Measurements from ENCODE around the gene SNN. TPM values are rescaled to one million over a fixed set of nuclear protein-coding genes. Genes with fewer than 3 reads are reported as not detected.

SNN gene
- total and polyA plus RNA-seq, 9 of the 15 experiments (the other 6 are each of a cell fraction or from before 2014, with no cell fraction given), result 0.07 to 2.9 (median 1.9) TPM

GRCh38 chr16:11638140-11638539 is 30.1 kb upstream of the SNN start:
- no TSS peak for BruUV-seq (replicated peaks)
- no peak overlapping the region for H3K4me3 ChIP-seq
- H3K4me2 ChIP-seq (ENCODE audit: insufficient read depth, low read length), result no peak overlapping the region
- DNase-seq (ENCODE audit: extremely low read depth in 1 of 4, low spot score in 3 of 4) (no peak), FAIRE-seq (no peak), ATAC-seq (no peak)
- H3K9ac ChIP-seq (ENCODE audit: insufficient read depth in 1 of 2, low read depth in 2 of 2, low read length in 2 of 2), result no peak overlapping the region
- H3K4me1 ChIP-seq (replicated peaks in 1 of 2; ENCODE audit: control insufficient read depth in 2 of 2, insufficient read depth in 2 of 2, low read length in 2 of 2), result peaks cover 0 to 10% of the 10 kb centered on the region in 2 experiments; a peak in 3 of 5 replicates
- 23% methylated on average over 3 of the region's 4 CpGs for WGBS (ENCODE audit: insufficient coverage, low coverage, missing lambda C conversion rate)
- intact Hi-C loops (cut with micrococcal nuclease), result no loop called here
- no peak overlapping the region for H3K27ac ChIP-seq (ENCODE audit: extremely low read depth, low read depth, low read length)
- H3K27me3 ChIP-seq (ENCODE audit: control insufficient read depth in 2 of 2, insufficient read depth in 2 of 2, low read length in 2 of 2), result peaks cover 3 to 38% of the 10 kb centered on the region in 2 experiments; a peak in 4 of 5 replicates
- 0 out of 2 replicates have a peak, but pooled peaks cover 6% of the 10 kb centered on the region for H4K20me1 ChIP-seq (replicated peaks; ENCODE audit: control insufficient read depth, insufficient read depth, low read length)
- in situ Hi-C loops (cut with MboI), result no loop called here
- ChIA-PET POLR2A (interaction anchor here (2.2 kb wide), 1 partner anchor 11 kb away, joined by 8 read pairs; no protein-coding TSS in a partner anchor), CTCF (ENCODE audit: low intra/inter-chr PET ratio) (no interaction called here)
- H3K36me3 ChIP-seq (ENCODE audit: control insufficient read depth, insufficient read depth, low read length), result no peaks in the 10 kb centered on the region
- no peaks in the 10 kb centered on the region for H3K9me1 ChIP-seq (ENCODE audit: control insufficient read depth, insufficient read depth, low read length)
- no peaks in the 10 kb centered on the region for H3K9me3 ChIP-seq (replicated peaks; ENCODE audit: control insufficient read depth, insufficient read depth, low read depth, low read length)
- no peak for TF ChIP-seq HNRNPH1 (optimal IDR thresholded peaks at IDR 0.05; ENCODE audit: low read depth, low read length)
- TF ChIP-seq STAT5A (IDR thresholded peaks at IDR 0.05; ENCODE audit: borderline replicate concordance, low read length), result no peak
- TF ChIP-seq, protein P1, sequence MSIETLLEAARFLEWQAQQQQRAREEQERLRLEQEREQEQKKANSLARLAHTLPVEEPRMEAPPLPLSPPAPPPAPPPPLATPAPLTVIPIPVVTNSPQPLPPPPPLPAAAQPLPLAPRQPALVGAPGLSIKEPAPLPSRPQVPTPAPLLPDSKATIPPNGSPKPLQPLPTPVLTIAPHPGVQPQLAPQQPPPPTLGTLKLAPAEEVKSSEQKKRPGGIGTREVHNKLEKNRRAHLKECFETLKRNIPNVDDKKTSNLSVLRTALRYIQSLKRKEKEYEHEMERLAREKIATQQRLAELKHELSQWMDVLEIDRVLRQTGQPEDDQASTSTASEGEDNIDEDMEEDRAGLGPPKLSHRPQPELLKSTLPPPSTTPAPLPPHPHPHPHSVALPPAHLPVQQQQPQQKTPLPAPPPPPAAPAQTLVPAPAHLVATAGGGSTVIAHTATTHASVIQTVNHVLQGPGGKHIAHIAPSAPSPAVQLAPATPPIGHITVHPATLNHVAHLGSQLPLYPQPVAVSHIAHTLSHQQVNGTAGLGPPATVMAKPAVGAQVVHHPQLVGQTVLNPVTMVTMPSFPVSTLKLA (conservative IDR thresholded peaks at IDR 0.05), result no peak
- no peak for TF ChIP-seq ASH1L (IDR thresholded peaks at IDR 0.05; ENCODE audit: borderline replicate concordance, low read depth, partially characterized antibody)
- TF ChIP-seq, protein P2, sequence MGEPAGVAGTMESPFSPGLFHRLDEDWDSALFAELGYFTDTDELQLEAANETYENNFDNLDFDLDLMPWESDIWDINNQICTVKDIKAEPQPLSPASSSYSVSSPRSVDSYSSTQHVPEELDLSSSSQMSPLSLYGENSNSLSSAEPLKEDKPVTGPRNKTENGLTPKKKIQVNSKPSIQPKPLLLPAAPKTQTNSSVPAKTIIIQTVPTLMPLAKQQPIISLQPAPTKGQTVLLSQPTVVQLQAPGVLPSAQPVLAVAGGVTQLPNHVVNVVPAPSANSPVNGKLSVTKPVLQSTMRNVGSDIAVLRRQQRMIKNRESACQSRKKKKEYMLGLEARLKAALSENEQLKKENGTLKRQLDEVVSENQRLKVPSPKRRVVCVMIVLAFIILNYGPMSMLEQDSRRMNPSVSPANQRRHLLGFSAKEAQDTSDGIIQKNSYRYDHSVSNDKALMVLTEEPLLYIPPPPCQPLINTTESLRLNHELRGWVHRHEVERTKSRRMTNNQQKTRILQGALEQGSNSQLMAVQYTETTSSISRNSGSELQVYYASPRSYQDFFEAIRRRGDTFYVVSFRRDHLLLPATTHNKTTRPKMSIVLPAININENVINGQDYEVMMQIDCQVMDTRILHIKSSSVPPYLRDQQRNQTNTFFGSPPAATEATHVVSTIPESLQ (CRISPR knock-in tag; IDR thresholded peaks at IDR 0.05), result no peak
- TF ChIP-seq ZNF398 (CRISPR knock-in tag; IDR thresholded peaks at IDR 0.05), result no peak
- TF ChIP-seq ZNF324 (CRISPR knock-in tag; IDR thresholded peaks at IDR 0.05), result no peak
- TF ChIP-seq CBX1 (IDR thresholded peaks at IDR 0.05; ENCODE audit: low read depth), result no peak
- TF ChIP-seq, protein P3, sequence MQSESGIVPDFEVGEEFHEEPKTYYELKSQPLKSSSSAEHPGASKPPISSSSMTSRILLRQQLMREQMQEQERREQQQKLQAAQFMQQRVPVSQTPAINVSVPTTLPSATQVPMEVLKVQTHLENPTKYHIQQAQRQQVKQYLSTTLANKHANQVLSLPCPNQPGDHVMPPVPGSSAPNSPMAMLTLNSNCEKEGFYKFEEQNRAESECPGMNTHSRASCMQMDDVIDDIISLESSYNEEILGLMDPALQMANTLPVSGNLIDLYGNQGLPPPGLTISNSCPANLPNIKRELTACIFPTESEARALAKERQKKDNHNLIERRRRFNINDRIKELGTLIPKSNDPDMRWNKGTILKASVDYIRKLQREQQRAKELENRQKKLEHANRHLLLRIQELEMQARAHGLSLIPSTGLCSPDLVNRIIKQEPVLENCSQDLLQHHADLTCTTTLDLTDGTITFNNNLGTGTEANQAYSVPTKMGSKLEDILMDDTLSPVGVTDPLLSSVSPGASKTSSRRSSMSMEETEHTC (IDR thresholded peaks at IDR 0.05), result no peak
- no peak overlapping the region for H2AFZ ChIP-seq (ENCODE audit: low read depth, low read length)
- no peaks in the 10 kb centered on the region for H3K79me2 ChIP-seq (ENCODE audit: control insufficient read depth, insufficient read depth, low read length)

Measured in K562 (cell line).